ENCODE data around the gene DCBLD1.

DCBLD1 gene

GRCh38 chr6:117494694-117495318, 12.3 kb downstream of the DCBLD1 start:
- Histone ChIP-seq H3K4me3 (ENCODE audit: low read length) (no peak overlapping the region), H3K27ac (ENCODE audit: low read depth, low read length) (no peak overlapping the region), H3K9ac (ENCODE audit: low read length) (no peak overlapping the region), H3K36me3 (ENCODE audit: control insufficient read depth, insufficient read depth, low read length) (no peaks in the 10 kb centered on the region), H3K4me1 (ENCODE audit: control insufficient read depth, insufficient read depth, low read length) (no peaks in the 10 kb centered on the region), H3K27me3 (ENCODE audit: control insufficient read depth, insufficient read depth, low read length) (no peaks in the 10 kb centered on the region)

- H3K9ac ChIP-seq (ENCODE audit: low read length), result no peak overlapping the region
- no peaks in the 10 kb centered on the region for H3K36me3 ChIP-seq (ENCODE audit: control insufficient read depth, insufficient read depth, low read length)
- H3K27me3 ChIP-seq (ENCODE audit: control insufficient read depth, insufficient read depth, low read length), result no peaks in the 10 kb centered on the region
- H3K4me1 ChIP-seq (ENCODE audit: control insufficient read depth, insufficient read depth, low read length), result no peaks in the 10 kb centered on the region
- no peak overlapping the region for H3K4me3 ChIP-seq (ENCODE audit: low read length)
- no peak overlapping the region for H3K27ac ChIP-seq (ENCODE audit: low read depth, low read length)
Measured at GRCh38 chr6:117495425-117495824, 13.0 kb downstream of the DCBLD1 start.

GRCh38 chr6:117495869-117496268, 13.4 kb downstream of the DCBLD1 start:
- Histone ChIP-seq H3K36me3 (ENCODE audit: control insufficient read depth, insufficient read depth, low read length) (no peaks in the 10 kb centered on the region), H3K4me3 (ENCODE audit: low read length) (no peak overlapping the region), H3K9ac (ENCODE audit: low read length) (no peak overlapping the region), H3K27ac (ENCODE audit: low read depth, low read length) (no peak overlapping the region), H3K4me1 (ENCODE audit: control insufficient read depth, insufficient read depth, low read length) (no peaks in the 10 kb centered on the region), H3K27me3 (ENCODE audit: control insufficient read depth, insufficient read depth, low read length) (no peaks in the 10 kb centered on the region)

- no peaks in the 10 kb centered on the region for H3K27me3 ChIP-seq (ENCODE audit: control insufficient read depth, insufficient read depth, low read length)
- no peak overlapping the region for H3K9ac ChIP-seq (ENCODE audit: low read length)
- H3K36me3 ChIP-seq (ENCODE audit: control insufficient read depth, insufficient read depth, low read length), result no peaks in the 10 kb centered on the region
- H3K27ac ChIP-seq (ENCODE audit: low read depth, low read length), result no peak overlapping the region
- no peak overlapping the region for H3K4me3 ChIP-seq (ENCODE audit: low read length)
- H3K4me1 ChIP-seq (ENCODE audit: control insufficient read depth, insufficient read depth, low read length), result no peaks in the 10 kb centered on the region
Measured at GRCh38 chr6:117496383-117496990, 14.0 kb downstream of the DCBLD1 start.

GRCh38 chr6:117497237-117497636, 14.8 kb downstream of the DCBLD1 start:
- Histone ChIP-seq H3K9ac (ENCODE audit: low read length) (no peak overlapping the region), H3K36me3 (ENCODE audit: control insufficient read depth, insufficient read depth, low read length) (no peaks in the 10 kb centered on the region), H3K27ac (ENCODE audit: low read depth, low read length) (no peak overlapping the region), H3K4me1 (ENCODE audit: control insufficient read depth, insufficient read depth, low read length) (no peaks in the 10 kb centered on the region), H3K4me3 (ENCODE audit: low read length) (no peak overlapping the region), H3K27me3 (ENCODE audit: control insufficient read depth, insufficient read depth, low read length) (no peaks in the 10 kb centered on the region)

GRCh38 chr6:117498159-117498558, 15.7 kb downstream of the DCBLD1 start:
- no peaks in the 10 kb centered on the region for H3K4me1 ChIP-seq (ENCODE audit: control insufficient read depth, insufficient read depth, low read length)
- H3K36me3 ChIP-seq (ENCODE audit: control insufficient read depth, insufficient read depth, low read length), result no peaks in the 10 kb centered on the region
- H3K4me3 ChIP-seq (ENCODE audit: low read length), result no peak overlapping the region
- H3K27me3 ChIP-seq (ENCODE audit: control insufficient read depth, insufficient read depth, low read length), result no peaks in the 10 kb centered on the region
- no peak overlapping the region for H3K9ac ChIP-seq (ENCODE audit: low read length)
- H3K27ac ChIP-seq (ENCODE audit: low read depth, low read length), result no peak overlapping the region

GRCh38 chr6:117501722-117502121, 19.2 kb downstream of the DCBLD1 start:
- H3K27ac ChIP-seq (ENCODE audit: low read depth, low read length), result no peak overlapping the region
- no peak overlapping the region for H3K9ac ChIP-seq (ENCODE audit: low read length)
- H3K36me3 ChIP-seq (ENCODE audit: control insufficient read depth, insufficient read depth, low read length), result no peaks in the 10 kb centered on the region
- H3K4me1 ChIP-seq (ENCODE audit: control insufficient read depth, insufficient read depth, low read length), result peaks cover 3% of the 10 kb centered on the region
- no peak overlapping the region for H3K4me3 ChIP-seq (ENCODE audit: low read length)
- no peaks in the 10 kb centered on the region for H3K27me3 ChIP-seq (ENCODE audit: control insufficient read depth, insufficient read depth, low read length)

- no peaks in the 10 kb centered on the region for H3K27me3 ChIP-seq (ENCODE audit: control insufficient read depth, insufficient read depth, low read length)
- peaks cover 3% of the 10 kb centered on the region for H3K4me1 ChIP-seq (ENCODE audit: control insufficient read depth, insufficient read depth, low read length)
- no peaks in the 10 kb centered on the region for H3K36me3 ChIP-seq (ENCODE audit: control insufficient read depth, insufficient read depth, low read length)
- no peak overlapping the region for H3K4me3 ChIP-seq (ENCODE audit: low read length)
- no peak overlapping the region for H3K27ac ChIP-seq (ENCODE audit: low read depth, low read length)
- no peak overlapping the region for H3K9ac ChIP-seq (ENCODE audit: low read length)
Measured at GRCh38 chr6:117502580-117502979, 20.1 kb downstream of the DCBLD1 start.

- peaks cover 3% of the 10 kb centered on the region for H3K4me1 ChIP-seq (ENCODE audit: control insufficient read depth, insufficient read depth, low read length)
- no peaks in the 10 kb centered on the region for H3K36me3 ChIP-seq (ENCODE audit: control insufficient read depth, insufficient read depth, low read length)
- H3K4me3 ChIP-seq (ENCODE audit: low read length), result no peak overlapping the region
- H3K27ac ChIP-seq (ENCODE audit: low read depth, low read length), result no peak overlapping the region
- no peaks in the 10 kb centered on the region for H3K27me3 ChIP-seq (ENCODE audit: control insufficient read depth, insufficient read depth, low read length)
- H3K9ac ChIP-seq (ENCODE audit: low read length), result no peak overlapping the region
Measured at GRCh38 chr6:117503211-117503610, 20.7 kb downstream of the DCBLD1 start.

GRCh38 chr6:117504478-117505144, 22.1 kb downstream of the DCBLD1 start:
- no peaks in the 10 kb centered on the region for H3K27me3 ChIP-seq (ENCODE audit: control insufficient read depth, insufficient read depth, low read length)
- H3K36me3 ChIP-seq (ENCODE audit: control insufficient read depth, insufficient read depth, low read length), result no peaks in the 10 kb centered on the region
- no peak overlapping the region for H3K9ac ChIP-seq (ENCODE audit: low read length)
- no peak overlapping the region for H3K27ac ChIP-seq (ENCODE audit: low read depth, low read length)
- peaks cover 3% of the 10 kb centered on the region for H3K4me1 ChIP-seq (ENCODE audit: control insufficient read depth, insufficient read depth, low read length)
- no peak overlapping the region for H3K4me3 ChIP-seq (ENCODE audit: low read length)

GRCh38 chr6:117505311-117505710, 22.8 kb downstream of the DCBLD1 start:
- H3K27ac ChIP-seq (ENCODE audit: low read depth, low read length), result no peak overlapping the region

GRCh38 chr6:117506180-117506835, 23.8 kb downstream of the DCBLD1 start:
- Histone ChIP-seq H3K4me1 (ENCODE audit: control insufficient read depth, insufficient read depth, low read length) (peaks cover 3% of the 10 kb centered on the region), H3K27ac (ENCODE audit: low read depth, low read length) (no peak overlapping the region), H3K9ac (ENCODE audit: low read length) (no peak overlapping the region), H3K27me3 (ENCODE audit: control insufficient read depth, insufficient read depth, low read length) (no peaks in the 10 kb centered on the region), H3K4me3 (ENCODE audit: low read length) (no peak overlapping the region), H3K36me3 (ENCODE audit: control insufficient read depth, insufficient read depth, low read length) (no peaks in the 10 kb centered on the region)

More at GRCh38 chr6:117505311-117505710, 22.8 kb downstream of the DCBLD1 start:
- Histone ChIP-seq H3K36me3 (ENCODE audit: control insufficient read depth, insufficient read depth, low read length) (no peaks in the 10 kb centered on the region), H3K9ac (ENCODE audit: low read length) (no peak overlapping the region), H3K4me3 (ENCODE audit: low read length) (no peak overlapping the region), H3K4me1 (ENCODE audit: control insufficient read depth, insufficient read depth, low read length) (peaks cover 3% of the 10 kb centered on the region), H3K27me3 (ENCODE audit: control insufficient read depth, insufficient read depth, low read length) (no peaks in the 10 kb centered on the region)
